Body of pancreas (tissue), 4 donors: Measurements from ENCODE around the gene SERPINH1.

Experiments
- POLR2A ChIP-seq, 3 donors: fragments of 450-650 bp; IDR thresholded peaks; one replicate each; pipeline ENCODE4 v1.6.1; 2016; ENCODE audit warnings: antibody characterized with exemption in 3 of 3, mild to moderate bottlenecking in 2 of 3
- TF ChIP-seq, protein P1 (sequence below), 7 experiments: fragments of 450-650 bp in 4 of 7; fragments of 200-600 bp in 3 of 7; sonication (generic) in 3 of 7; IDR thresholded peaks; one replicate each; pipeline ENCODE4 v1.5.1; 2016 to 2019; ENCODE audit warnings: antibody characterized with exemption in 7 of 7

DNA sequence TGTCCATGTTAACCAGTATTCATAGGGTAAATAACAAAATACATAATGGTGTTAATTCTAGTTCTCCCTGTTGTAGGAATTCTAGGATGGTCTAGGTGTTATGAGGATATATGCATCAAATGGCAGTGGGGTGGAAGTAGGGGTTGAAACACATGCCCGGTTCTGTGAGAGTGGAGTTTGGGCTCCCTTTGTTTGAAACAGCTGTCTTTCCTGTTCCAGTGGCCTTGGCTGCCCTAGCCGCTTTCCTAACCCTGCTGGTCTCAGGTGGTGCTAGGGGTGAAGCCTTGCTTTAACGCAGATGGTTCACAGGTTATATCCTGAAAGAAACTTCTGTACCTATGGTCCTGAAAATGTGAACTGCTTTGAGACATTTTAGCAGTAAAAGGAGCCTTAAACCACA is 38.3 kb downstream of the SERPINH1 start:
- TF ChIP-seq, protein P1, sequence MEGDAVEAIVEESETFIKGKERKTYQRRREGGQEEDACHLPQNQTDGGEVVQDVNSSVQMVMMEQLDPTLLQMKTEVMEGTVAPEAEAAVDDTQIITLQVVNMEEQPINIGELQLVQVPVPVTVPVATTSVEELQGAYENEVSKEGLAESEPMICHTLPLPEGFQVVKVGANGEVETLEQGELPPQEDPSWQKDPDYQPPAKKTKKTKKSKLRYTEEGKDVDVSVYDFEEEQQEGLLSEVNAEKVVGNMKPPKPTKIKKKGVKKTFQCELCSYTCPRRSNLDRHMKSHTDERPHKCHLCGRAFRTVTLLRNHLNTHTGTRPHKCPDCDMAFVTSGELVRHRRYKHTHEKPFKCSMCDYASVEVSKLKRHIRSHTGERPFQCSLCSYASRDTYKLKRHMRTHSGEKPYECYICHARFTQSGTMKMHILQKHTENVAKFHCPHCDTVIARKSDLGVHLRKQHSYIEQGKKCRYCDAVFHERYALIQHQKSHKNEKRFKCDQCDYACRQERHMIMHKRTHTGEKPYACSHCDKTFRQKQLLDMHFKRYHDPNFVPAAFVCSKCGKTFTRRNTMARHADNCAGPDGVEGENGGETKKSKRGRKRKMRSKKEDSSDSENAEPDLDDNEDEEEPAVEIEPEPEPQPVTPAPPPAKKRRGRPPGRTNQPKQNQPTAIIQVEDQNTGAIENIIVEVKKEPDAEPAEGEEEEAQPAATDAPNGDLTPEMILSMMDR (IDR thresholded peaks at IDR 0.05), result no peak
- TF ChIP-seq POLR2A (IDR thresholded peaks at IDR 0.05), result no peak
